PFSK-1 (cell line): ENCODE measurements around the gene SLC44A5.

Source experiments
- FOXP2 ChIP-seq: optimal IDR thresholded peaks from 2 replicates; pipeline ENCODE3; 2011; ENCODE audit warnings: borderline replicate concordance, control low read depth, inconsistent platforms; ENCODE audit not compliant: insufficient read depth; ENCODE audit errors: extremely low read length, extremely low read depth
- POLR2AphosphoS5 ChIP-seq: IDR thresholded peaks from 2 replicates; pipeline ENCODE4 v1.6.1; 2012; ENCODE audit warnings: low read depth, mild to moderate bottlenecking, control low read depth, low read length, moderate library complexity
- SIN3A ChIP-seq: IDR thresholded peaks from 2 replicates; pipeline ENCODE4 v1.6.1; 2012; ENCODE audit warnings: mild to moderate bottlenecking, low read length, moderate library complexity, borderline replicate concordance; ENCODE audit not compliant: insufficient read depth
- TAF1 ChIP-seq: IDR thresholded peaks from 2 replicates; pipeline ENCODE4 v1.6.1; 2012; ENCODE audit warnings: low read length, control low read depth, borderline replicate concordance; ENCODE audit not compliant: insufficient read depth
- TF ChIP-seq, protein P1 (sequence below), 2 experiments: IDR thresholded peaks; 2 replicates each; pipeline versions ENCODE4 v1.6.1 to v1.8.0; 2011 to 2012; ENCODE audit warnings: low read depth in 2 of 2, low read length in 2 of 2, control low read depth in 1 of 2, inconsistent platforms in 1 of 2, mild to moderate bottlenecking in 1 of 2, moderate library complexity in 1 of 2; ENCODE audit not compliant: insufficient read depth in 1 of 2

Gene SLC44A5

DNA sequence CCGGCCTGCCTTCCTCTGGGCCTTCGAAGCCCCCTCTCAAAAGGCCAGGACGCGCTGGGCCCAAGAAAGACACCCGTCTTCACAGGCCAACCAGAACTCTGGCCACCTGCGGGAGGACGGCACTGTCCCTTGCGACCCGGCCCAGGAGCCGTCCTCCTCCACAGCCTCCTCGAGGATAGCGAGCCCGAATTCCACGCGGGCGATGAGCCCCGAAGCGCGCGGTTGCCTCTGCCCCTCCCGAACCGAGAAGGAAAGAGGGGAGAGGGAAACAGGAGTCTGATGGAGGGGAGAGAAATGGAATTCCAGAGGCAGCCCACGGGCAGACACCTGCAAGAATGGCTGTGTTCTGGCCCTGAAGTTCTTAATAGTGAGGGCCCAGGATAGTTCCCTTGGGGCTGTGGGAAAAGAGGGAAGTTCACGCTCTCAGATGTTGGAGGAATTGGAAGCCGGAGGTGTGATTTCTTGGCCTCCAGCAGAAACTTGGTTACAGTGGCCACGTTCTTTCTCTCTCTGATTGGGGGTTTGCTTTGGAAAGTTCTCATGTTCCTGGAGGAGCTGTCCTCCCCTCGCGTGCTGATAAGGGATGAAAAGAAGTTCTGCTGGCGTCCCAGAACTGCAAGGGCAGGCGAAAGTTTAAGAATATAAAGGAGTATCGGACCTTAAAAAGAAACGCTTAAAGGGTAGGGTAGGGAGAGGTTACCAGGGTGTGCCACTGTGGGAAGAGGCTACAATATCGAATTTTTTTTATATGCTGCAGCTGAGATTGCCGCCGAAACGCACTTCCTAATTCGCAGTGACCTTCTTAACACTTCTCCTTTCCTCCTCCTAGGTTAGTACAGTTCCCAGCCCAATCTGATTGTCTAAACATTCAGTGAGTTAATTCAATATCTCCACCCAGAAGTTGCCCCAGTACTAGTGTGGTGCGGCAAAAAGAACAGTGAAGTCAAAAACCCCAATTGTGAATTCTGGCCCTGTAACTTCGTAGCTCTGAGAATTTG, 5.8 kb upstream of the SLC44A5 start:
- no peak for TF ChIP-seq FOXP2
- TF ChIP-seq, protein P1, sequence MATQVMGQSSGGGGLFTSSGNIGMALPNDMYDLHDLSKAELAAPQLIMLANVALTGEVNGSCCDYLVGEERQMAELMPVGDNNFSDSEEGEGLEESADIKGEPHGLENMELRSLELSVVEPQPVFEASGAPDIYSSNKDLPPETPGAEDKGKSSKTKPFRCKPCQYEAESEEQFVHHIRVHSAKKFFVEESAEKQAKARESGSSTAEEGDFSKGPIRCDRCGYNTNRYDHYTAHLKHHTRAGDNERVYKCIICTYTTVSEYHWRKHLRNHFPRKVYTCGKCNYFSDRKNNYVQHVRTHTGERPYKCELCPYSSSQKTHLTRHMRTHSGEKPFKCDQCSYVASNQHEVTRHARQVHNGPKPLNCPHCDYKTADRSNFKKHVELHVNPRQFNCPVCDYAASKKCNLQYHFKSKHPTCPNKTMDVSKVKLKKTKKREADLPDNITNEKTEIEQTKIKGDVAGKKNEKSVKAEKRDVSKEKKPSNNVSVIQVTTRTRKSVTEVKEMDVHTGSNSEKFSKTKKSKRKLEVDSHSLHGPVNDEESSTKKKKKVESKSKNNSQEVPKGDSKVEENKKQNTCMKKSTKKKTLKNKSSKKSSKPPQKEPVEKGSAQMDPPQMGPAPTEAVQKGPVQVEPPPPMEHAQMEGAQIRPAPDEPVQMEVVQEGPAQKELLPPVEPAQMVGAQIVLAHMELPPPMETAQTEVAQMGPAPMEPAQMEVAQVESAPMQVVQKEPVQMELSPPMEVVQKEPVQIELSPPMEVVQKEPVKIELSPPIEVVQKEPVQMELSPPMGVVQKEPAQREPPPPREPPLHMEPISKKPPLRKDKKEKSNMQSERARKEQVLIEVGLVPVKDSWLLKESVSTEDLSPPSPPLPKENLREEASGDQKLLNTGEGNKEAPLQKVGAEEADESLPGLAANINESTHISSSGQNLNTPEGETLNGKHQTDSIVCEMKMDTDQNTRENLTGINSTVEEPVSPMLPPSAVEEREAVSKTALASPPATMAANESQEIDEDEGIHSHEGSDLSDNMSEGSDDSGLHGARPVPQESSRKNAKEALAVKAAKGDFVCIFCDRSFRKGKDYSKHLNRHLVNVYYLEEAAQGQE (IDR thresholded peaks at IDR 0.05; ENCODE audit: insufficient read depth in 1 of 2, low read depth in 2 of 2, low read length in 2 of 2) = peak; percentile 79 to 92
- no peak for TF ChIP-seq TAF1
- TF ChIP-seq SIN3A = no peak
- no peak for TF ChIP-seq POLR2AphosphoS5

- TF ChIP-seq, protein P1 (IDR thresholded peaks at IDR 0.05; ENCODE audit: insufficient read depth in 1 of 2, low read depth in 2 of 2, low read length in 2 of 2) = no peak
- TF ChIP-seq SIN3A (no peak), FOXP2 (no peak), POLR2AphosphoS5 (no peak), TAF1 (no peak)
These were observed 4.9 kb upstream of the SLC44A5 start for GRCh38 chr1:75615613-75616435.

- TF ChIP-seq FOXP2 (no peak), SIN3A (no peak)
These were observed 3.5 kb upstream of the SLC44A5 start for GRCh38 chr1:75614399-75614756.

DNA sequence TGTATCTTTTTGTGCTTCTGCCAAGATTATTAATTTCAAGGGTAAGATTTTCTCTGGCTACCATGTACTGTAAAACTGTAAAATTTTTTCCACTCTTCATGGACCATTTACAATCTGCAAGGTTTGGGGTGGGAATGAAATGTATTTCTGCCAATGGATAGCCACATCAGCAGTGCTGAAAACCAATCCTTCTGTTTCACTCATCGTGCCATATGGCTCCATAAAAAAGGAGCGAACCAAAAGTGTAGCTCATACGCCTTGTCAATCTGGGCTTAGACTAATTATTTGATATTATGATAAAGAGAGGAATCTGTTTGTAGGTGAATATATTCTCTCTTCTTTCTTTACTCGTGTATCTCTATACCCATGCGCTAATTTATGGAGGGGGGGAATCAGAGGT, 3.0 kb upstream of the SLC44A5 start:
- TF ChIP-seq TAF1 (no peak), FOXP2 (no peak)
- TF ChIP-seq, protein P1 (IDR thresholded peaks at IDR 0.05; ENCODE audit: insufficient read depth in 1 of 2, low read depth in 2 of 2, low read length in 2 of 2) = no peak

- TF ChIP-seq SIN3A (no peak), FOXP2 (no peak), POLR2AphosphoS5 (no peak), TAF1 (no peak)
- TF ChIP-seq, protein P1 (IDR thresholded peaks at IDR 0.05; ENCODE audit: insufficient read depth in 1 of 2, low read depth in 2 of 2, low read length in 2 of 2) = no peak
These were observed 2.1 kb upstream of the SLC44A5 start for GRCh38 chr1:75612976-75613375.
